Neural progenitor cell (in vitro differentiated cells): ENCODE data around the gene SLC10A3.

ENCODE experiments used
- CTCF ChIP-seq: fragments of 200-600 bp; sonication (generic); IDR thresholded peaks from 2 replicates; pipeline ENCODE4 v1.5.1; 2017; ENCODE audit warnings: antibody characterized with exemption, mild to moderate bottlenecking
- EZH2phosphoT487 ChIP-seq: fragments of 200-600 bp; sonication (generic); IDR thresholded peaks from 2 replicates; pipeline ENCODE4 v1.6.1; 2017; ENCODE audit warnings: antibody characterized with exemption

DNA sequence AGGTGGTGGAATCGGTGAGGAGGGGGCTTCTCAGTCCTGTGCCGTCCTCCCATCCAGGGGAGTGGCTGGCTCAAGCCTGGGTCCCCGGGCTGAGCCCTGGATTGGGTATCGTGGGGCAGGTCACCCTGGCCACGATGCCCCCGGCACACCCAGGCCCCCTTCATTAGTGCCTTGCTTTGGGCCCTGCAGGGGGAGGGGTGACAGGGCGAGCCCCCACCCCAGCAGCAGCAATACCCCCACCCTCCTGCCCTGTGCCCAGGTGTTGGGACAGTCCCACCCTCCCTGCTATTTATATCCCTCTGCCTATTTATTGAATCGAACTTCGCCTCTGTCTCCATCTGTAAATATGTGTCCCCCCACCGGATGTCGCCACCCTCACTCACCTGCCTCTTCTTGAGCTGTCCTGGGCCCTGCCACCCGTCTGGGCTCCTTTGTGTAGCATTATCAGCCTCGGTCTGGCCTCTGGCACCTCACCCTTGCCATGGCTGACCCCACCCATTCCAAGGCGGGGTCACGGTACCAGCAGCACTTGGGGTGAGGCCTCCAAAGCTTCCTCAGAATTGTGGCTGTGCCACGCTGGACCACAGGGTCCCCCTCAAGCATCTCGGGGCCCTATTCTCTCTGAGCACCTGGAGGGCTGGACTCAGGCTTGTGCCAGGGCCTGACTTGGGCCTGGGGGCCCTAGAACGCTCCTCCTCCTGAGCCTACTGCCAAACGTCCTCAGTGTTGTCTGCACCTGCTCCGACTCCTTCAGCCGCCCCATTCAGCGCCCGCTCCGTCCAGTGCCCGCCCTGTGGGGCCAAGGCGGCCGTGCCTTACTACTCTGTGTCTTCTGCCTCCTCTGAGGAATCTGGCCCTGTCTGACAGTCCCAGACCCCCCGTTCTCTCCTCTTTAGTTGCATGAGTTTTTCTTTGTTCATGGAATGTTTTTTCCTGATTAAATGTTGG, 17.5 kb downstream of the SLC10A3 start:
- TF ChIP-seq CTCF, result no peak
- TF ChIP-seq EZH2phosphoT487, result no peak
